ENCODE results near the gene EXOSC10.
"Not testable (repeated sequence)": the region's sequence is repeated elsewhere in the genome, so short reads cannot be mapped to it uniquely, and the experiment has no call there.

EXOSC10 gene

DNA sequence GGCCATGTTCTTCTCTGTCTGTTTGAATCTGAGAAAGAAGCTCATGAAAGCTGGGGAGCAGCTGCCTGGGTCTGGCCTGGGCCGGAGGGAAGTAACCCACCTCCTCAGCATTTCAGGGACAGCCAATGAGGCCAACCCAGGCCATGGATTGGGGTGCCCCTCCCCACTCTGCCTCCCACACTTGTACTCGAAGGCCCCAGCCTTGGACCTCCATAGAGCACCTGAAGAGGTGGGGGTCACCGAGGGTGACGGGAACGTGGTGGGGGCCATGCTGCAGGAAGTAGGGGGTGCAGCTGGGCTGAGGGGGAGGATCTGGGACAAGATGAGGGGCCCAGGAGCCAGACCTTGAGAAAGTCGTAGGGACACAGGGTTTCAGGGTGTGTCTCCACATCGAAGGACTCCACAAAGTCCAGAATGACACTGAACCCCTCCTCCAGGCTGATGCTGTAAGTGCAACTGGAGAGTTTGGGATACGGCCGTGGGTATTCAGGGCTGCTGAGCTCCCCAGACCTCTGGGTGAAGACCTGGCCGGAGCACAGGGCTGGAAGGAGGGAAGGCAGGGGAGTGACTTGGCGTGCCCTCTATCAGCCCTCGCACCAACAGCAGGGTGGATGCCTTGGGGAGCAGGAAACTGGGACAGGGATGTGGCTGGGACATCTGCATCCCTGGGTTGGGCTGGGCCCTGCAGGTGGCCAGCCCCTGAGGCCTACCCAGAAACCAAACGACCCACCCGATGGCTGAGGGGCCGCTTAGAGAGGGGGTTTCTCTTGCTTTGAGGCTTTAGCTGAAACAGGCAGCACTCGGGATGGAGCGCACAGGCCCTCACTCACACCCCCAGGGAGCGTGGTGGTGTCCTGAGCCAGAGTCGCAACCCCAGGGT is 56.4 kb downstream of the EXOSC10 start:
- no peak for DNase-seq

DNA sequence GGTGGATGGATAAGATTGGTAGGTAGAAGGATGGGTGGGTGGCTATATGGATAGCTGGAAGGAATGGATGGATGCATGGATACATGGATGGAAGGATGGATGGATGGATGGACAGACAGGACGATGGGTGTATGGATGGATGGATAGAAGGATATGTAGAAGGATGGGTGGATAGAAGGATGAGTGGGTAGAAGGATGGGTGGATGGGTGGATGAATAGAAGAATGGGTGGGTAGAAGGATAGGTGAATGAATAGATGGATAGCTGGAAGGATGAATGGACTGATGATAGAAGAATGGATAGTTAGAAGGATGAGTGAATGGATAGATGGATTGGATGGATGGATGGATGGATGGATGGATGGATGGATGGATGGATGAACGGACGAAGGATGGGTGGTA is 57.6 kb downstream of the EXOSC10 start:
- DNase-seq, result no peak

DNA sequence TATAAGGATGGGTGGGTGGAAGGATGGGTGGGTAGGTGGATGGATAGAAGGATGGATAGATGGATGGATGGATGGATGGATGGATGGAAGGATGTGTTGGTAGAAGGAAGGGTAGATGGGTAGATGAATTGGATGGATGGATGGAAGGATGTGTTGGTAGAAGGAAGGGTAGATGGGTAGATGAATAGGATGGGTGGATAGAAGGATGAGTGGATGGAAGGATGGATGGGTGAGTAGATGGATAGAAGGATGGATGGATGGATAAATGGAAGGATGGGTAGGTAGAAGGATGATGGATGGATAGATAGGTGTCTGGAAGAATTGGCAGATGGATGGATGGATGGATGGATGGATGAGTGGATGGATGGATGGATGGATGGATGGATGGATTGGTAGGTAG is 58.6 kb downstream of the EXOSC10 start:
- DNase-seq, result no peak

DNA sequence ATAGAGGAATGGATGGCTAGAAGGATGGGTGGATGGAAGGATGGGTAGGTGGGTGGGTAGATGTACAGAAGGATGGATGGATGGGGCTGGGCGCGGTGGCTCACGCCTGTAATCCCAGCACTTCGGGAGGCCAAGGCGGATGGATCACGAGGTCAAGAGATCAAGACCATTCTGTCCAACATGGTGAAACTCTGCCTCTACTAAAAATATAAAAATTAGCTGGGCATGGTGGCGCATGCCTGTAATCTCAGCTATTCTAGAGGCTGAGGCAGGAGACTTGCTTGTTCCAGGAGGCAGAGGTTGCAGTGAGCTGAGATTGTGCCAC is 59.6 kb downstream of the EXOSC10 start:
- DNase-seq, result not testable (repeated sequence)

DNA sequence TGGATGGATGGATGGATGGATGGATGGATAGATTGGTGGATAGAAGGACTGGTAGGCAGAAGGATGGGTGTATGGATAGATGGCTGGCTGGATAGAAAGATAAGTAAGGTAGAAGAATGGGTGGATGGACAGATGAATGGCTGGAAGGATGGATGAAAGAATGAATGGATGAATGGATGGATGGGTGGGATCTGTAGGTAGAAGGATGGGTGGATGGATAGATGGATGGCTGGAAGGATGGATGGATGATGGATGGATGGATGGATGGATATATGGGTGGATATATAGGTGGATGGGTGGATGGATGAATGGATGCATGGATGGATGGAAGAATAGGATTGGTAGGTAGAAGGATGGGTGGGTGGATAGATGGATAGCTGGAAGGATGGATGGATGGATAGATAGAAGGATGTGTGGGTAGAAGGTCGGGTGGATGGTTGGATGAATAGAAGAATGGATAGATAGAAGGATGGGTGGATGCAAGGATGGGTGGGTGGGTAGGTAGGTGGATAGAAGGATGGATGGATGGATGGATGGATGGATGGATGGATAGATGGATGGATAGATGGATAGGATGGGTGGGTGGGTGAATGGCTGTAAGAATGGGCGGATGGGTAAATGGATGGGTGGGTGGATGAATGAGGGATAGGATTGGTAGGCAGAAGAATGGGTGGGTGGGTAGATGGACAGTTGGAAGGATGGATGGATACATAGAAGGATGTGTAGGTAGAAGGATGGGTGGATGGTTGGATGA is 60.1 kb downstream of the EXOSC10 start:
- no peak for DNase-seq

DNA sequence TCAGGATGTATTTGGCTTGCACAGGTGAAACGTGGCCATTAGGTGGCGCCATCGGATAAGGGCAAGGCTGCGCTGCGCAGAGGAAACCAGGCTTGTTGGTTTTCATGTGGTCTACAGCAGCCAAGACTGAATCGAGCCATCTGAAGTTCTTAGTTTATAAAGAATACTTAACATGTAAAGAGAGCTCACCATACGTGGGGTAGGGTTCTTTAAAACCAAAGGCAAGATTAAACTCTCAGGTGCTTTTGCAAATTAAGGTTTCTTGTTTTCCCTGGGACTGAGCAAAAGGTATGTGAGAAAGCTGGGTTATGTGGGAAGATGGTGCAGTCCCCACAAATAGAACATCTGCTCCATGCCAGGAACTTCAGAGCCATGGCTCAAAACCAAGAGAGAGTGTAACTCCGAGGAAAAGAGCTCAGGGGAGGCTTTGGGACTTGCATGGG is 61.9 kb downstream of the EXOSC10 start:
- peak; percentile 71 to 92 (median 88) for DNase-seq

DNA sequence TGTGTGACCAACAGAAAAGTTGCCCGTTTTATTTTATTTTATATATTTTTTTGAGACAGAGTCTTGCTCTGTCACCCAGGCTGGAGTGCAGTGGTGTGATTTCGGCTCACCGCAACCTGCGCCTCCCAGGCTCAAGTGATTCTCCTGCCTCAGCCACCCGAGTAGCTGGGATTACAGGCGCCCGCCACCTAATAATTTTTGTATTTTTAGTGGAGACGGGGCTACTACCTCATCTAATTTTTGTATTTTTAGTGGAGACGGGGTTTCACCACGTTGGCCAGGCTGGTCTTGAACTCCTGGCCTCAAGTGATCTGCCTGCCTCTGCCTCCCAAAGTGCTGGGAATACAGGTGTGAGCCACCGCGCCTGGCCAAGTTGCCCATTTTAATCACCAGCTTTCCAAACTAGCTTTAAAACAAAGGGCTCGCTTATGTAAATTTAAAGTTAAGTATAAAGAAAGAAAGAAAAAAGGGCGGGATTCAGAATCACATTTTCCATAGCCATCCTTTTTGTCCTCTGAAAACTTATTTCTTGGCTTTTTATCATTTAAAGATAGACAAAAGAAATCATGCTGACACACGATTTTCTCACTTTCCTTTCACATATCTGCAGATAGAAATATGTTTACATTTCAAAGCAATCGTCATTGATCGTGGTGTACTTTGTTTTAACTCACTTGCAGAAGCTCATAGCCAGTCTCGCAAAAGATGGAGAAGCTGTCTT is 62.5 kb downstream of the EXOSC10 start:
- not testable (repeated sequence) for DNase-seq

DNA sequence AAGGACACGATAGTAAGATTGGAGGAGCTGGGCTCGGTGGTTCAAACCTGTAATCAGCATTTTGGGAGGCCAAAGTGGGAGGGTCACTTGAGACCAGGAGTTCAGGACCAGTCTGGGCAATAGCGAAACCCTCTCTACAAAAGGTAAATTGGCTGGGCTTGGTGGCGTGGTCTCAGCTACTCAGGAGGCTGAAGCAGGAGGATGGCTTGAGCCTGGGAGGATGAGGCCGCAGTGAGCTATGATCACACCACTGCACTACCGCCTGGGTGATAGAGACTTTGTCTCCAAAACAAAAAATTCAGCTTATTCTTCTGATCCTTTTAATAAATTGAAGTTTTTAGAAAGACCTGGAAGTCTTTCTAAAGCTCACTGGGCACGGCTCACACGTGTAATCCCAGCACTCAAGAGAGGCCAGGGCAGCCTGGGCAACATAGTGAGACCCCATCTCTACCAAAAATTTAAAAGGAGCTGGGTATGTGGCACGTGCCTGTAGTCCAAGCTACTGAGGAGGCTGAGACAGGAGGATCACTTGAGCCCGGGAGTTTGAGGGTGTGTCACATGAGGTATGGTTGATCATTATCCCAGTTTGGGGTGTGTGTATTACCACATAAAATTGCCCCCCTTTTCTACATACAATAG is 67.9 kb downstream of the EXOSC10 start:
- no peak for DNase-seq

DNA sequence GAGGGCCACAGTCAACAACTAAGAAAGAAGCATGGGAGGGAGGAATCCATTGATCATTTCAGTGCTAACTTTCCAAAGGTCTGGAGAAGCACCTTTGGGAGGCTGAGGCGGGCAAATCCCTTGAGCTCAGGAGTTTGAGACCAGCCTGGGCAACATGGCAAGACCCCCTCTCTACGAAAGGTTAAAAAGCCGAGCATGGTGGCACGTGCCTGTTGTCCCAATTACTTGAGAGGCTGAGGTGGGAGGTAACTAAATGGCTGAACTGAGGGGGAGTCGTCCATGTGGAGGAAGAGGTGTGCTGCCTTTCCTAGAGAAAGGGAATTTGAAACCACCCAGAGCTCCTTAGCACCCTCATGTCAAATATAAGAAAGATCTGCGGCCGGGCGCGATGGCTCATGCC is 68.8 kb downstream of the EXOSC10 start:
- DNase-seq, result no peak

DNA sequence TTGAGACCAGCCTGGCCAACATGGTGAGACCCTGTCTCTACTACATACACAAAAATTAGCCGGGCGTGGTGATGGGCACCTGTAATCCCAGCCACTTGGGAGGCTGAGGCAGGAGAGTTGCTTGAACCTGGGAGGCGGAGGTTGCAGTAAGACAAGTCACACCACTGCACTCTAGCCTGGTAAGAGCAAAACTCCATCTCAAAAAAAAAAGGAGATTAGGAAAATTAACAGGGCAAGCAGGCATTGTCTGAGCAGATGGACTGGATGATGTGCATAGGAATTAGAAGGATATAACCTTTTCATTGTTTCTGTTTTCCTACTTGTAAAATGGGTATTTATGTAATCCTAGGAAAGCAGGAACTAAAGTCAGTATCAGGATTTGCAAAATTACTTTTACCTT is 71.7 kb downstream of the EXOSC10 start:
- DNase-seq, result no peak

DNA sequence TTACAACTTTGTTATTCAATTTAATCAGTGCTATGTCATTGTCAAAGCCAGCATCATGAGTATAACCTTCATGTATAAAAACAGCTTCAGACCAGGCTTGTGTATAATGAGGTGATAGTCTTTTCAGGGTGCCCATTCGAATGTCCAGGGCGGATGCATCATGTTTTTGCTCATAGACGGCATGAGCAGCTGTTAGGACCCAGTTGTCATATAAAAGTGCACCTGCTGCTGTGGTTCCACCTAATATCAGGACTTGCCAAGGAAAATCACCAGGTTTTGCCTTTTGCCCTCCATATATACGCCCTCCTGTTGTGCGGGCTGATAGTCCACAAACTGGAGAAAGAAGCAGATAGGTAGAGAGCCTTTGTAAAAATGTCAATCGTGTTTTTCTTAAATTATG is 72.4 kb downstream of the EXOSC10 start:
- peak in 1 of 3 experiments; percentile 54 for DNase-seq

DNA sequence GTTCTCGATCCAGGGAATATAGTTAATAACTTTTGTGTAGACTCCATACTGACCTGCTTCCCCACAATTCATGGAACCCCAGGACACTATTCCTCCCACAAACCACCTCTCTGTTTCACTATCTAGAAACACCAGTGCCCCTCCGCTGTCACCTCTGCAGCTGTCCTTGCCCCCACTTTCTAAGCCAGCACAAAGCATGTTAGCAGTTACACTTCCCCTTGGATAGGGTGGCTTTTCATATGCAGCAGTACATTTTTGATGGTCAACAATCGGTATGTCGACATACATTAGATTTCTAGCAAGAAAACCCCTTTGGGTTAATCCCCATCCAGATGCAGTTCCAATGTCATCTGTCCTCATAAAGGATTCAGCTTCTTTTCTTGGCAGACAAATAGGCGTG is 72.8 kb downstream of the EXOSC10 start:
- no peak for DNase-seq

DNA sequence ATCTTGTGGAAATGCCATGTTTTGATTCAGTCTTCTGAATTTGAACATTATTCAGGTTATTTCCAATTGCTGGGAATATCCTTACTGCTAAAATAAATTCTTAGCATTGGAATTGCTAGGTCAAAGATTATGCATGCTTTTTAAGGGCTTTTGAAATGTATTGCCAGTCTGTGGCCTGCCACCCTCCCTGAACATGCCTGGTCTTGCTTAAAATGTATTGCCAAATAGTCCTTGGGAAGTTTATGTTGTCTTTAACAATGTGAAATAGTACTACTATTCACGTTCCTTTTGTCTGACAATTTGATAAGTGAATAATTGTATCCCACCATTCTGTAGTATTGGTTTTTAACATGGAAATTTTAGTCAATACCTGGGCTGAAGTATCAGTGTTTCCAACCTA is 73.6 kb downstream of the EXOSC10 start:
- peak in 1 of 3 experiments; percentile 28 for DNase-seq

DNA sequence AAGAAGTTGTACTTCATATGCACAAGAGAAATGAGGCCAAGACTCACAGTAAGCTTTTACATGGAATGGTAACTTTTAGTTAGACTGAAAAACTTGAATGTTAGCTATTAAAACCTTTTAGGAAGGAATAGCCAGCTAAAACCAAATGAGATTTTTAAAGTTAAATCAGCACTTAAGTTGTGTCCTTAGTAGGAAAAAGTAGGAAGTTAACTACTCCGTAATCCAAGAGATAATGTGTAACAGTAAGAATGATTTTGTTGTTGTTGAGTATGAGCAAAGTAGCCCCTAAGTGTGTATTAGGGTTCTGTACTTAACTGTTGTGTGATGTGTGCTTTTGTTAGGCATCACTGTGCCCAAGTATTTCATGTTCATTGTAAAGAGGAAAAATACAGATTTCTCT is 74.1 kb downstream of the EXOSC10 start:
- no peak for DNase-seq

DNA sequence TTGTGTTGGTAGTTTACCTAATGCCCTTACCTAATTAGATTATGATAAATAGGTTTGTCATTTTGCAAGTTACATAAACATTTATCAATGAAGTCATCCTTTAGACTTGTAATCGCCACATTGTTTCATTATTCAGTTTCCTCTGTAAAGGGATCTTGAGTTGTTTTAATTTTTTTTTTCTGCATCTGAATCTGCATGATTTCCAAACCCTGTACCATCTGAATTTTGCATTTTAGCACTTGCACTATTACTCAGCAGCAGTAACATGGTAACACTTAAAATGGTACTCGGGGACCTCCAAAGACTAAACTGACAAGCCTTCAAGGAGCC is 74.8 kb downstream of the EXOSC10 start:
- no peak for DNase-seq

DNA sequence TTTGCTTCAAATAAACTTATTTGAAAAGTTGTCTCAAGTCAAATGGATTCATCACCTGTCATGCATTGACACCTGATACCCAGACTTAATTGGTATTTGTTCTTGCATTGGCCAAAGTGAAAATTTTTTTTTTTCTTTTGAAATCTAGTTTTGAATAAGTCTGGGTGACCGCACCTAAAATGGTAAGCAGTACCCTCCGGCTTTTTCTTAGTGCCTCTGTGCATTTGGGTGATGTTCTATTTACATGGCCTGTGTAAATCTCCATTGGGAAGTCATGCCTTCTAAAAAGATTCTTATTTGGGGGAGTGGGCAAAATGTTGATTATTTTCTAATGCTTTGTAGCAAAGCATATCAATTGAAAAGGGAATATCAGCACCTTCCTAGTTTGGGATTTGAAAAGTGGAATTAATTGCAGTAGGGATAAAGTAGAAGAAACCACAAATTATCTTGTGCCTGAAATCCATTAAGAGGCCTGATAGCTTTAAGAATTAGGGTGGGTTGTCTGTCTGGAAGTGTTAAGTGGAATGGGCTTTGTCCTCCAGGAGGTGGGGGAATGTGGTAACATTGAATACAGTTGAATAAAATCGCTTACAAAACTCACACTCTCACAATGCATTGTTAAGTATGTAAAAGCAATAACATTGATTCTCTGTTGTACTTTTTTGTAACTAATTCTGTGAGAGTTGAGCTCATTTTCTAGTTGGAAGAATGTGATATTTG is 75.4 kb downstream of the EXOSC10 start:
- DNase-seq, result no peak

DNA sequence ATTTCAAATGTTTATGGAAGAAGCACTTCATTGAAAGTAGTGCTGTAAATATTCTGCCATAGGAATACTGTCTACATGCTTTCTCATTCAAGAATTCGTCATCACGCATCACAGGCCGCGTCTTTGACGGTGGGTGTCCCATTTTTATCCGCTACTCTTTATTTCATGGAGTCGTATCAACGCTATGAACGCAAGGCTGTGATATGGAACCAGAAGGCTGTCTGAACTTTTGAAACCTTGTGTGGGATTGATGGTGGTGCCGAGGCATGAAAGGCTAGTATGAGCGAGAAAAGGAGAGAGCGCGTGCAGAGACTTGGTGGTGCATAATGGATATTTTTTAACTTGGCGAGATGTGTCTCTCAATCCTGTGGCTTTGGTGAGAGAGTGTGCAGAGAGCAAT is 76.5 kb downstream of the EXOSC10 start:
- peak in 1 of 3 experiments; percentile 21 for DNase-seq

DNA sequence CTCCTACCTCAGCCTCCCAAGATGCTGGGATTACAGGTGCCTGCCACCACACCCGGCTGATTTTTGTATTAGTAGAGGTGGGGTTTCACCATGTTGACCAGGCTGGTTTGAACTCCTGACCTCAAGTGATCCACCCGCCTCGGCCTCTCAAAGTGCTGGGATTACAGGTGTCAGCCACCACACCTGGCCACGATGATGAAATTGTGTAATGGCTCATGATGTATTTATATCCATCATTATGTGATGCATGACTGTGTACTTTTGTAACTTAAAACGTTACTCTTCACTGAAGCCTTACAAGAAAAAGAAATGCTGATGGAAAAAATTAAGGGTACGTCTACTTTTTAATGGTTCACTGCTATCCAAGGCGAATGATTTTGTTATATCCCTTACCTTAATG is 79.7 kb downstream of the EXOSC10 start:
- DNase-seq, result no peak

DNA sequence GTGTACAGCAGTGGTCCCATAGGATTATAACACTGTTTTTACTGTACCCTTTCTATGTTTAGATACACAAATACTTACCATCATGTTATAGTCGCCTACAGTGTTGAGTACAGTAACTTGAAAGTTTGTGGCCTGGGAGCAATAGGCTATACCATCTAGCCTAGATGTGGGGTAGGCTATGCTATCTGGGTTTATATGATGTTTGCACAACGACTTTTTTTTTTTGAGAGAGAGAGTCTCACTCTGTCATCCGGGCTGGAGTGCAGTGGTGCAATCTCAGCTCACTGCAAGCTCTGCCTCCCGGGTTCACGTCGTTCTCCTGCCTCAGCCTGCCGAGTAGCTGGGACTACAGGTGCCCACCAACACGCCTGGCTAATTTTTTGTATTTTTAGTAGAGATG is 80.3 kb downstream of the EXOSC10 start:
- not testable (repeated sequence) for DNase-seq
